Right lobe of liver (tissue), 6 donors: ENCODE measurements around the gene CELSR1. TPM values are rescaled to one million over a fixed set of nuclear protein-coding genes. Genes with fewer than 3 reads are reported as not detected.

Experiments used
- ATAC-seq, 4 donors: fragments of 200-7000 bp; cut with Tn5 transposase; one replicate each; pipeline ENCODE4 v1.9.1; 2020; ENCODE audit warnings: mild to moderate bottlenecking in 4 of 4, moderate library complexity in 4 of 4
- DNase-seq, 3 donors: peaks; one replicate each; pipeline ENCODE4 v3.0.0-alpha.2; 2020
- H3K27ac ChIP-seq, 3 donors: fragments of 200-600 bp; one replicate each; pipeline ENCODE4 v1.8.0; 2022
- H3K27me3 ChIP-seq, 2 donors: fragments of 200-600 bp; one replicate each; pipeline ENCODE4 v1.8.0; 2022
- H3K36me3 ChIP-seq, 4 donors: fragments of 200-600 bp; sonication (generic) in 1 of 4; one replicate each; pipeline versions ENCODE4 v1.5.1 to v1.8.0; 2017 to 2022; ENCODE audit warnings: control low read depth in 1 of 4
- H3K4me1 ChIP-seq, 4 donors: fragments of 200-600 bp; sonication (generic) in 1 of 4; one replicate each; pipeline versions ENCODE4 v1.5.1 to v1.8.0; 2017 to 2022; ENCODE audit warnings: control low read depth in 1 of 4
- H3K4me3 ChIP-seq, 3 donors: fragments of 200-600 bp; one replicate each; pipeline ENCODE4 v1.8.0; 2022
- H3K9me3 ChIP-seq, 4 donors: fragments of 200-600 bp; sonication (generic) in 1 of 4; one replicate each; pipeline versions ENCODE4 v1.5.1 to v1.8.0; 2017 to 2022; ENCODE audit warnings: control low read depth in 1 of 4
- POLR2A ChIP-seq: fragments of 450-650 bp; IDR thresholded peaks from one replicate; pipeline ENCODE4 v1.6.1; 2017; ENCODE audit warnings: antibody characterized with exemption, mild to moderate bottlenecking
- WGBS: methylation state at CpG from one replicate; pipeline ENCODE4 v1.1.6; 2018; ENCODE audit warnings: low coverage, low lambda C conversion rate; ENCODE audit not compliant: insufficient coverage; ENCODE audit errors: missing lambda C conversion rate; 5-methylcytosine and 5-hydroxymethylcytosine counted together
- intact Hi-C, 2 donors: fragments of 100-400 bp; cut with DNase I; formaldehyde crosslinking; loops; one replicate each; pipeline versions ENCODE4 v1.11.2 to v1.14.1; 2022
- total RNA-seq, 6 experiments: library from RNA; depleted of rRNA in 2 of 6; stranded (reverse); fragments of >200 nt in 2 of 6; fragmentation: NEBNext Ultra II Directional in 3 of 6; extraction: Animal tissue kit (Norgen Biotek cat#: 25700) in 3 of 6; gene quantifications; one replicate each; pipeline versions ENCODE4 v1.1.0 to v1.2.4, GENCODE V29; 2016 to 2023
- TF ChIP-seq, protein P1 (sequence below), 4 donors: fragments of 200-600 bp in 3 of 4; fragments of 450-650 bp in 1 of 4; IDR thresholded peaks; one replicate each; pipeline versions ENCODE4 v1.5.1 to v1.8.0; 2016 to 2022; ENCODE audit warnings: antibody characterized with exemption in 4 of 4, mild to moderate bottlenecking in 2 of 4
- donor health status: DM: no; HTN: yes; CAD: no.
- donor health status: DM: no; HTN: no; CAD: no.
- donor health status: DM: no; HTN: no; CAD: no.
- donor health status: DM: no; HTN: yes; CAD: no.
- donor health status: DM: no; HTN: yes; CAD: no.

Gene CELSR1
- total RNA-seq, 6 experiments from 2014 or later, result 2.9 to 8.2 (median 5.0) TPM

DNA sequence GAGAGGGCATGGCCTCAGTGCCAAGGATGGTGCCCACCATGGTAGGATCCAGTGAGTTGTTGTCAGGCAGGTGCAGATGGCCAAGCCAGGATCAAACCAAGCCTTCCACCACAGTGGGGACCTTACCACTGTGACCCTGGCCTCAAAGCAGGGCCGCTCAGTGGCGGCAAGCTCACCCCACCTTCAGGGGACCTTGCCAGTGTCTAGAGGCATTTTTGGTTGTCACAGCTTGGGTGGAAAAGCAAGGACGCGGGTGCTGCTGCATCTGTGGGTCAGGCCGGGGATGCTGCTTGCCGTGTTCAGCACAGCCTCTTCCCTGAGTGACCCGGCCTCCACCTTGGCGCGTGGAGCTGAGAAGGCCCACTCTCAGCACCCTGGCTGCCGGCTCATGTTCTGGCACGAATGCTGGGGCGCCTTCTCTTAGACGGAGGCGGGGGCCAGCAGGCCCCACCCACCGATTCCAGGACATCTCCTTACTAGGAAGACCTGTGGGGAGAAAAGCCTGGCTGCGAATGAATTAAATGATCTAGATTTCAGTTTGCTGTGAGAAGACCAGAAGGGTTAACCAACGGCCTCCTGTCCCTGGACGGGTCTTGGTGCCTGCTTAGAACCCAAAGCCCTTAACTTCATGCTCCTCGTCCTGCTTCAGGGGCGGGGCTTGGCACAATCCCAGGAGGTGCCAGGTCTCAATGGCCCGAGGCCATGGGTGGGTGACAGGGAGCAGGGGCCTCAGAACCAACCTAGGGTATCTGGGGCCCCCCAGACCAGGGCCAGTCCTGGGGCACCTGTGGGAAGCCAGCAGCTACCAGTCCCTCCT is 183.0 kb downstream of the CELSR1 start:
- 50% methylated on average over 2 of the region's 21 CpGs for WGBS
- Histone ChIP-seq H3K9me3 (no peaks in the 10 kb centered on the region), H3K4me1 (no peaks in the 10 kb centered on the region), H3K4me3 (no peak overlapping the region), H3K27me3 (no peaks in the 10 kb centered on the region), H3K27ac (no peak overlapping the region), H3K36me3 (peaks cover 0 to 56% (median 20%) of the 10 kb centered on the region in 4 donors)
- TF ChIP-seq POLR2A, result no peak
- TF ChIP-seq, protein P1, sequence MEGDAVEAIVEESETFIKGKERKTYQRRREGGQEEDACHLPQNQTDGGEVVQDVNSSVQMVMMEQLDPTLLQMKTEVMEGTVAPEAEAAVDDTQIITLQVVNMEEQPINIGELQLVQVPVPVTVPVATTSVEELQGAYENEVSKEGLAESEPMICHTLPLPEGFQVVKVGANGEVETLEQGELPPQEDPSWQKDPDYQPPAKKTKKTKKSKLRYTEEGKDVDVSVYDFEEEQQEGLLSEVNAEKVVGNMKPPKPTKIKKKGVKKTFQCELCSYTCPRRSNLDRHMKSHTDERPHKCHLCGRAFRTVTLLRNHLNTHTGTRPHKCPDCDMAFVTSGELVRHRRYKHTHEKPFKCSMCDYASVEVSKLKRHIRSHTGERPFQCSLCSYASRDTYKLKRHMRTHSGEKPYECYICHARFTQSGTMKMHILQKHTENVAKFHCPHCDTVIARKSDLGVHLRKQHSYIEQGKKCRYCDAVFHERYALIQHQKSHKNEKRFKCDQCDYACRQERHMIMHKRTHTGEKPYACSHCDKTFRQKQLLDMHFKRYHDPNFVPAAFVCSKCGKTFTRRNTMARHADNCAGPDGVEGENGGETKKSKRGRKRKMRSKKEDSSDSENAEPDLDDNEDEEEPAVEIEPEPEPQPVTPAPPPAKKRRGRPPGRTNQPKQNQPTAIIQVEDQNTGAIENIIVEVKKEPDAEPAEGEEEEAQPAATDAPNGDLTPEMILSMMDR (IDR thresholded peaks at IDR 0.05), result no peak
- peak in 1 of 3 donors; percentile 27 for DNase-seq
- intact Hi-C loops, result no loop called here
- no peak for ATAC-seq

DNA sequence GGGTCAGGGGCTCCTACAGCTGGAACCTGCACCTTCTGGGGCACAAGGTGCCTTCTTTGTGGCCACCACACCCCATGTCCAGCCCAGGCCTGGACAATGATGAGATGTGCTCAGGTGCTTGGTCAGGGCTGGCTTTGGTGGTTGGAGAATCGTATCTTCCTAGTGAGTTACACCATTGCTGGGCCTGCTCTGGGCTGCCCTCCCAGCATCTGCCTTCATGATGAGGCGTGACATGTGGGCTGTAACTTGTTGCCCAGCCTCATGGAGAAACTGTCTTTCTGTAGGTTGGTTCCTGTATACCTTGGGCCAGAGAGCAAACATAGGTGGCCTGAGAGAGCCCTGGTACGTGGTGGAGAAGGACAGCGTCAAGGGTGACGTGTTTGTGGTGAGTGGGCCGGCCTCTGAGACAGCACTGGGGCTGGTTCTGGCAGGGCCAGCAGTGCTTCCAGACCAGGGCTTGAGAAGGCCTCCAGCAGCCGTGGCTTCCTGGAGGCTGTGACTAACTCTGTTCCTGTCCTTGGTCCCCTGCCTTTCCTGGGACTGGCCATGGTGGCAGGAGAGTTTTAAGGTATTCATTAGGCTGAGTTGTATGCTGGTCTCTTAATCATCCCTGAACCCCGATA is 183.8 kb downstream of the CELSR1 start:
- 83% methylated on average over 1 of the region's 8 CpGs for WGBS
- peaks cover 0 to 61% (median 22%) of the 10 kb centered on the region in 4 donors for H3K36me3 ChIP-seq
- DNase-seq, result no peak
- H3K27me3 ChIP-seq, result no peaks in the 10 kb centered on the region
- intact Hi-C loops, result no loop called here
- H3K9me3 ChIP-seq, result no peaks in the 10 kb centered on the region
- no peak overlapping the region for H3K4me3 ChIP-seq
- no peaks in the 10 kb centered on the region for H3K4me1 ChIP-seq
- TF ChIP-seq POLR2A, result no peak
- TF ChIP-seq, protein P1 (IDR thresholded peaks at IDR 0.05), result no peak
- no peak for ATAC-seq
- no peak overlapping the region for H3K27ac ChIP-seq

DNA sequence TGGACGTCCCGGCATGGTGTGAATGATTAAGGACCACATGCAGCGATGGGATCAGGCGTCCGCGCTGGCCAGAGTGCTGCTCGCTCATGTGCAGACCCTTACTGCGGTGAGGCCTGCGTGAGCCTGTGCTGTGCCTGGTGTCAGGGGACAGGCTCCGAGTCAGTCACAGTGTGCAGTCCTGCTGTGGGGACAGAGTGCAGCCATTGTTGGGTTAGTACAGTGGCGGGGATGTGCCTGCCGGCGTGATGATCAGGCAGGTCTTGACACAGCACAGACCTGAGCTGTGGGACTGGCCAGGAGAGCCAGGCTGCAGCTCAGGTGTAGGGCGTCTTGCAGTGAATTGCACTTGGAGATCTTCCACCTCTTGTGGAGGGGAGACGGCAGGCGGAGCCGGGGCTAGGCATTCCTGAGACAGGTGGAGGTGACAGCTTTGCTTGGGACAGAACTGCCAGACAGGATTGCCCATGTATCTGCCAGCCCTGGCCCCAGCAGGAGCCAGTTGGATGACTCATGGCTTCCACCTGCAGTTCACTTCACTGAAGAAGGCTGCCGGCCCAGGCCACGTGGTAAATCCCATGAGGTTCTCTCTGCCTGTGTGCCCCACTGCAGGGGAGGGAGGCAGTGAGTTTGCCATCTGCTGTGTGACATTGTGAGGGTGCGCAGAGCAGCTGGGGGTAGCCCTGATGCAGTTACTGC is 184.6 kb downstream of the CELSR1 start:
- TF ChIP-seq, protein P1 (IDR thresholded peaks at IDR 0.05), result no peak
- TF ChIP-seq POLR2A, result no peak
- H3K27me3 ChIP-seq, result no peaks in the 10 kb centered on the region
- peak in 1 of 4 donors; percentile 13 for ATAC-seq
- peaks cover 0 to 66% (median 25%) of the 10 kb centered on the region in 4 donors for H3K36me3 ChIP-seq
- H3K9me3 ChIP-seq, result no peaks in the 10 kb centered on the region
- DNase-seq, result no peak
- WGBS, result 92% methylated on average over 5 of the region's 20 CpGs
- no peaks in the 10 kb centered on the region for H3K4me1 ChIP-seq
- no peak overlapping the region for H3K27ac ChIP-seq
- intact Hi-C loops, result no loop called here
- H3K4me3 ChIP-seq, result no peak overlapping the region

DNA sequence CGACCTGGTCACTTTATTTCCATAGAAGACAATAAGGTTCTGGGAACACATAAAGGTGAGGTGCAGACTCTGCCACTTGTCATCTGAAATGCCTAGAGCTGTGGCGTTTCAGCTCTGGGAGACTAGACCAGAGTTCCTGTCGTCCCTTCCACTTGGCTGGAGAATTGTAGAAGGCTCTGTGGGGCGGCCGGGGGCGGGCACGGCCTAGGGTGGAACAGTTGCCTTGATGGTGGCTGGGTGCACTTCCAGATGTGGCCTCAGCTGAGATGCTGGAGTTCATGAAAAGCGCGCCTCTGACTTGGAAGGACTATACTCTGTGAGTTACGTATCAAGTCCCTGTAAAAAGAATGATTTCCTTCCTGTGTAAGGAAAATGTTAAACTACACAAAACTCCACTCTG is 185.1 kb downstream of the CELSR1 start:
- no peak overlapping the region for H3K4me3 ChIP-seq
- H3K27me3 ChIP-seq, result no peaks in the 10 kb centered on the region
- no peak overlapping the region for H3K27ac ChIP-seq
- H3K4me1 ChIP-seq, result no peaks in the 10 kb centered on the region
- H3K9me3 ChIP-seq, result no peaks in the 10 kb centered on the region
- ATAC-seq (no peak), DNase-seq (no peak)
- no peak for TF ChIP-seq POLR2A
- TF ChIP-seq, protein P1 (IDR thresholded peaks at IDR 0.05), result no peak
- peaks cover 0 to 72% (median 29%) of the 10 kb centered on the region in 4 donors for H3K36me3 ChIP-seq
- 96% methylated on average over 10 of the region's 10 CpGs for WGBS
- intact Hi-C loops, result no loop called here
